ENCODE measurements around the gene LHX6.

DNA sequence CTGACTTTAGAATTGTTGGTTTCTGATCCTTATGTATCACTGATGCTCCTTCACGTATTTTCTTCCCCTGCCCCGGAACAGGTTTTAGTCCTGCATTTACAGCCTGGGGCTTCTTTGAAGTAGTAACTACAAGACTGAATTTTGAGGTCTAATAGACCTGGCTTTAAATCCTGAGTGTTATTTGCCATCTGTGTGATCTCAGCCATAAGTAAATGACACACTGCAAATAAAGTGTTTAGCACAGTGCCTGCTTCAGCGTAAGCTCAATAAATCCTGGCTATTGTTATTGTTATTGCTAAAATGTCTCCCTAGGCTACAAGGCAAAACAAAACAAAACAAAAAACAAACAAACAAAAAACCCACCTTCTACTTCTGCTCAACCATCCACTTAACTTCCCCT, 15.6 kb upstream of the LHX6 start:
- TF ChIP-seq, protein P1, sequence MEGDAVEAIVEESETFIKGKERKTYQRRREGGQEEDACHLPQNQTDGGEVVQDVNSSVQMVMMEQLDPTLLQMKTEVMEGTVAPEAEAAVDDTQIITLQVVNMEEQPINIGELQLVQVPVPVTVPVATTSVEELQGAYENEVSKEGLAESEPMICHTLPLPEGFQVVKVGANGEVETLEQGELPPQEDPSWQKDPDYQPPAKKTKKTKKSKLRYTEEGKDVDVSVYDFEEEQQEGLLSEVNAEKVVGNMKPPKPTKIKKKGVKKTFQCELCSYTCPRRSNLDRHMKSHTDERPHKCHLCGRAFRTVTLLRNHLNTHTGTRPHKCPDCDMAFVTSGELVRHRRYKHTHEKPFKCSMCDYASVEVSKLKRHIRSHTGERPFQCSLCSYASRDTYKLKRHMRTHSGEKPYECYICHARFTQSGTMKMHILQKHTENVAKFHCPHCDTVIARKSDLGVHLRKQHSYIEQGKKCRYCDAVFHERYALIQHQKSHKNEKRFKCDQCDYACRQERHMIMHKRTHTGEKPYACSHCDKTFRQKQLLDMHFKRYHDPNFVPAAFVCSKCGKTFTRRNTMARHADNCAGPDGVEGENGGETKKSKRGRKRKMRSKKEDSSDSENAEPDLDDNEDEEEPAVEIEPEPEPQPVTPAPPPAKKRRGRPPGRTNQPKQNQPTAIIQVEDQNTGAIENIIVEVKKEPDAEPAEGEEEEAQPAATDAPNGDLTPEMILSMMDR (conservative IDR thresholded peaks at IDR 0.05; ENCODE audit: low read depth, low read length): no peak
- TF ChIP-seq EZH2 (IDR thresholded peaks at IDR 0.05; ENCODE audit: low read length, unreplicated experiment): no peak
